SK-N-SH (cell line): Measurements from ENCODE around the gene SMAD4. TPM values are rescaled to one million over a fixed set of nuclear protein-coding genes. Genes with fewer than 3 reads are reported as not detected.
"Not testable (repeated sequence)": the region's sequence is repeated elsewhere in the genome, so short reads cannot be mapped to it uniquely, and the experiment has no call there.

Source experiments
- CTCF ChIA-PET: fragments of 300-600, 350-600 bp; formaldehyde crosslinking; extraction: SDS; loops from one replicate; lab custom pipeline; 2021; lab: Yijun Ruan, JAX
- POLR2A ChIA-PET: fragments of 350-600 bp; sonication (Branson Sonifier 250); formaldehyde crosslinking; extraction: SDS; loops from one replicate; lab custom pipeline; 2020; ENCODE audit warnings: antibody characterized with exemption, inconsistent platforms; lab: Yijun Ruan, JAX
- DNase-seq: peaks from one replicate; pipeline ENCODE4 v3.0.0; 2012
- H2AFZ ChIP-seq: fragments of 200-600 bp; sonication (generic); 2 replicates; pipeline ENCODE4 v1.8.1; 2016; ENCODE audit warnings: antibody characterized with exemption, mild to moderate bottlenecking, low read depth
- H3F3A ChIP-seq: fragments of 200-600 bp; sonication (generic); replicated peaks from 2 replicates; pipeline ENCODE3; 2016; ENCODE audit warnings: antibody characterized with exemption, mild to moderate bottlenecking; ENCODE audit not compliant: insufficient read depth
- H3K27ac ChIP-seq, 2 experiments: fragments of 200-500 bp in 1 of 2; fragments of 200-600 bp in 1 of 2; sonication (Bioruptor generic) in 1 of 2; sonication (generic), shearing (Covaris generic) in 1 of 2; 2 replicates each; pipeline versions ENCODE4 v1.5.1 to v1.6.1; 2014 to 2016; ENCODE audit warnings: low read depth in 2 of 2, inconsistent platforms in 1 of 2, low read length in 1 of 2, mild to moderate bottlenecking in 1 of 2, mixed read lengths in 1 of 2
- H3K27me3 ChIP-seq: fragments of 200-600 bp; sonication (generic), shearing (Covaris generic); 2 replicates; pipeline ENCODE4 v1.6.1; 2016; ENCODE audit warnings: mixed run types; ENCODE audit not compliant: insufficient read depth
- H3K36me3 ChIP-seq, 2 experiments: fragments of 200-500 bp in 1 of 2; fragments of 200-600 bp in 1 of 2; sonication (Bioruptor generic) in 1 of 2; sonication (generic) in 1 of 2; replicated peaks in 1 of 2; 2 replicates each; pipeline versions ENCODE3 to v1.5.1; 2014 to 2016; ENCODE audit warnings: low read length in 1 of 2, mild to moderate bottlenecking in 1 of 2; ENCODE audit not compliant: insufficient read depth in 2 of 2, control insufficient read depth in 1 of 2
- H3K4me1 ChIP-seq, 2 experiments: fragments of 200-500 bp in 1 of 2; fragments of 200-600 bp in 1 of 2; sonication (Bioruptor generic) in 1 of 2; sonication (generic), shearing (Covaris generic) in 1 of 2; 2 replicates each; pipeline versions ENCODE4 v1.5.1 to v1.6.1; 2014 to 2016; ENCODE audit warnings: low read depth in 1 of 2, low read length in 1 of 2, mixed run types in 1 of 2; ENCODE audit not compliant: insufficient read depth in 2 of 2, control insufficient read depth in 1 of 2
- H3K4me2 ChIP-seq: fragments of 200-600 bp; sonication (generic), shearing (Covaris generic); 2 replicates; pipeline ENCODE4 v1.6.1; 2017; ENCODE audit warnings: mixed run types
- H3K4me3 ChIP-seq, 2 experiments: fragments of 200-500 bp in 1 of 2; fragments of 200-600 bp in 1 of 2; sonication (Bioruptor generic) in 1 of 2; sonication (generic), shearing (Covaris generic) in 1 of 2; 2 replicates each; pipeline versions ENCODE4 v1.5.1 to v1.8.1; 2014 to 2016; ENCODE audit warnings: low read depth in 2 of 2, inconsistent platforms in 1 of 2, low read length in 1 of 2, mild to moderate bottlenecking in 1 of 2, mixed read lengths in 1 of 2, moderate library complexity in 1 of 2
- H3K79me2 ChIP-seq: fragments of 200-600 bp; sonication (generic); 2 replicates; pipeline ENCODE4 v1.8.1; 2017; ENCODE audit warnings: mild to moderate bottlenecking; ENCODE audit not compliant: insufficient read depth
- H3K9ac ChIP-seq: fragments of 200-600 bp; sonication (generic); 2 replicates; pipeline ENCODE4 v1.6.1; 2017; ENCODE audit warnings: mixed run types
- H3K9me2 ChIP-seq: fragments of 200-600 bp; sonication (generic); 2 replicates; pipeline ENCODE4 v1.6.1; 2017; ENCODE audit warnings: mixed run types
- H3K9me3 ChIP-seq: fragments of 200-600 bp; sonication (generic); 2 replicates; pipeline ENCODE4 v1.6.1; 2017; ENCODE audit warnings: mixed run types, mild to moderate bottlenecking, moderate library complexity
- H4K20me1 ChIP-seq: fragments of 200-600 bp; sonication (generic); 2 replicates; pipeline ENCODE4 v1.6.1; 2017; ENCODE audit warnings: mild to moderate bottlenecking, mixed run types; ENCODE audit not compliant: insufficient read depth
- CTCF ChIP-seq: fragments of 200-600 bp; sonication (generic); IDR thresholded peaks from 2 replicates; pipeline ENCODE4 v1.6.1; 2017; ENCODE audit warnings: antibody characterized with exemption, mild to moderate bottlenecking, moderate library complexity
- EZH2phosphoT487 ChIP-seq: fragments of 200-600 bp; sonication (generic); IDR thresholded peaks from 2 replicates; pipeline ENCODE4 v1.6.1; 2017; ENCODE audit warnings: low read depth, mixed run types, mild to moderate bottlenecking, antibody characterized with exemption, moderate library complexity, borderline replicate concordance
- RAD21 ChIP-seq: IDR thresholded peaks from 2 replicates; pipeline ENCODE4 v1.6.1; 2012; ENCODE audit warnings: mild to moderate bottlenecking, low read length
- RFX5 ChIP-seq: IDR thresholded peaks from 2 replicates; pipeline ENCODE4 v1.6.1; 2012; ENCODE audit warnings: mild to moderate bottlenecking, improper control_type of control experiment, low read length
- SIN3A ChIP-seq: IDR thresholded peaks from 2 replicates; pipeline ENCODE4 v1.6.1; 2012; ENCODE audit warnings: low read depth, mild to moderate bottlenecking, low read length, moderate library complexity, borderline replicate concordance
- SMC3 ChIP-seq: IDR thresholded peaks from 2 replicates; pipeline ENCODE4 v1.6.1; 2012; ENCODE audit warnings: low read depth, low read length, improper control_type of control experiment
- TCF12 ChIP-seq: IDR thresholded peaks from 2 replicates; pipeline ENCODE4 v1.4.0; 2012
- WGBS: methylation state at CpG from one replicate; pipeline ENCODE4 v1.1.6; 2017; ENCODE audit warnings: low lambda C conversion rate; 5-methylcytosine and 5-hydroxymethylcytosine counted together
- polyA plus RNA-seq, 3 experiments: library from polyadenylated mRNA; depleted of rRNA; stranded (reverse); fragments of >200 nt; gene quantifications; 2 replicates each; pipeline ENCODE4 v1.2.3, GENCODE V29; 2012

The SMAD4 gene
- polyA plus RNA-seq, 1 of the 3 experiments (the other 2 are of a cell fraction) = 43.3 TPM

GRCh38 chr18:51110073-51110797 is 80.2 kb downstream of the SMAD4 start:
- H2AFZ ChIP-seq = no peak overlapping the region
- H4K20me1 ChIP-seq = no peaks in the 10 kb centered on the region
- no peaks in the 10 kb centered on the region for H3F3A ChIP-seq
- no peaks in the 10 kb centered on the region for H3K9me3 ChIP-seq
- peaks cover 0 to 2% of the 10 kb centered on the region in 2 experiments; a peak in 1 of 4 replicates for H3K4me1 ChIP-seq
- H3K36me3 ChIP-seq = no peaks in the 10 kb centered on the region
- H3K27me3 ChIP-seq = no peaks in the 10 kb centered on the region
- 9% methylated on average over 19 of the region's 42 CpGs for WGBS
- peak; percentile 94 for DNase-seq
- no peaks in the 10 kb centered on the region for H3K9me2 ChIP-seq
- CTCF ChIA-PET = interaction anchor here (0.6 to 3.4 kb wide), 53 partner anchors 8 to 1796 kb away, joined by 3 to 25 read pairs (median 4); no protein-coding TSS in a partner anchor
- POLR2A ChIA-PET = no interaction called here
- no peak overlapping the region for H3K9ac ChIP-seq
- H3K27ac ChIP-seq = no peak overlapping the region
- TF ChIP-seq CTCF = peak; percentile 82
- TF ChIP-seq RFX5 = no peak
- TF ChIP-seq SIN3A = no peak
- TF ChIP-seq TCF12 = no peak
- TF ChIP-seq EZH2phosphoT487 = no peak
- TF ChIP-seq RAD21 = peak; percentile 92
- peak; percentile 84 for TF ChIP-seq SMC3
- 0 out of 2 replicates have a peak overlapping the region, but pooled peaks have one; percentile 62 for H3K4me2 ChIP-seq
- H3K79me2 ChIP-seq = no peaks in the 10 kb centered on the region
- peak overlapping the region in 1 of 2 experiments; percentile 34; a peak in 1 of 4 replicates for H3K4me3 ChIP-seq

GRCh38 chr18:51111633-51112355 is 81.8 kb downstream of the SMAD4 start:
- WGBS = 95% methylated on average over 3 of the region's 24 CpGs
- H2AFZ ChIP-seq, POLR2A ChIA-PET, H3K4me2 ChIP-seq, H3K4me1 ChIP-seq, H4K20me1 ChIP-seq, H3K27ac ChIP-seq, H3K27me3 ChIP-seq, H3K9ac ChIP-seq, H3K9me3 ChIP-seq, H3K79me2 ChIP-seq, H3F3A ChIP-seq, DNase-seq, H3K4me3 ChIP-seq, H3K9me2 ChIP-seq, H3K36me3 ChIP-seq: not testable (repeated sequence)
- CTCF ChIA-PET = interaction anchor here (0.8 to 3.4 kb wide), 7 partner anchors 14 to 1761 kb away, joined by 3 to 25 read pairs (median 11); no protein-coding TSS in a partner anchor

- DNase-seq, H3K4me2 ChIP-seq, H4K20me1 ChIP-seq, H3K4me3 ChIP-seq, H3K27ac ChIP-seq, H2AFZ ChIP-seq, H3K9ac ChIP-seq, POLR2A ChIA-PET, H3F3A ChIP-seq, CTCF ChIA-PET, H3K9me3 ChIP-seq, H3K36me3 ChIP-seq, H3K4me1 ChIP-seq, H3K27me3 ChIP-seq, H3K9me2 ChIP-seq, H3K79me2 ChIP-seq: not testable (repeated sequence)
- WGBS = 95% methylated on average over 15 of the region's 25 CpGs
Measured at GRCh38 chr18:51116996-51117395, 87.0 kb downstream of the SMAD4 start.

GRCh38 chr18:51119561-51119960 is 89.5 kb downstream of the SMAD4 start:
- CTCF ChIA-PET = interaction anchor here (0.8 kb wide), 1 partner anchor 9 kb away, joined by 3 read pairs; no protein-coding TSS in a partner anchor

More at GRCh38 chr18:51119561-51119960, 89.5 kb downstream of the SMAD4 start:
- H3K9me2 ChIP-seq, H3K9ac ChIP-seq, H3K4me3 ChIP-seq, H3K79me2 ChIP-seq, H3F3A ChIP-seq, DNase-seq, H3K27me3 ChIP-seq, H2AFZ ChIP-seq, H3K27ac ChIP-seq, H3K4me1 ChIP-seq, H4K20me1 ChIP-seq, H3K36me3 ChIP-seq, H3K9me3 ChIP-seq, H3K4me2 ChIP-seq, POLR2A ChIA-PET: not testable (repeated sequence)
- 83% methylated on average over 11 of the region's 11 CpGs for WGBS
